ENCODE results near the gene CAMKMT. TPM values are rescaled to one million over a fixed set of nuclear protein-coding genes. Genes with fewer than 3 reads are reported as not detected.

The CAMKMT gene
- total and polyA plus RNA-seq, 9 of the 15 experiments (the other 6 are each of a cell fraction or from before 2014, with no cell fraction given) = 1.6 to 15.3 (median 7.4) TPM

- Histone ChIP-seq H3K9me3 (replicated peaks; ENCODE audit: control insufficient read depth, insufficient read depth, low read depth, low read length) (no peaks in the 10 kb centered on the region), H4K20me1 (replicated peaks; ENCODE audit: control insufficient read depth, insufficient read depth, low read length) (no peaks in the 10 kb centered on the region), H3K4me3 (no peak overlapping the region), H3K9me1 (ENCODE audit: control insufficient read depth, insufficient read depth, low read length) (no peaks in the 10 kb centered on the region), H3K9ac (ENCODE audit: insufficient read depth in 1 of 2, low read depth in 2 of 2, low read length in 2 of 2) (no peak overlapping the region), H3K4me1 (replicated peaks in 1 of 2; ENCODE audit: control insufficient read depth in 2 of 2, insufficient read depth in 2 of 2, low read length in 2 of 2) (peaks cover 4 to 7% of the 10 kb centered on the region in 2 experiments; a peak in 3 of 5 replicates), H3K27ac (ENCODE audit: extremely low read depth, low read depth, low read length) (peak overlapping the region; percentile 33; the same call in 2 of the 3 replicates), H3K27me3 (ENCODE audit: control insufficient read depth in 2 of 2, insufficient read depth in 2 of 2, low read length in 2 of 2) (no peaks in the 10 kb centered on the region), H3K4me2 (ENCODE audit: insufficient read depth, low read length) (peak overlapping the region; percentile 9; the same call in 1 of the 2 replicates), H3K79me2 (ENCODE audit: control insufficient read depth, insufficient read depth, low read length) (no peaks in the 10 kb centered on the region), H2AFZ (ENCODE audit: low read depth, low read length) (no peak overlapping the region), H3K36me3 (ENCODE audit: control insufficient read depth, insufficient read depth, low read length) (peaks cover 66% of the 10 kb centered on the region)
- peak; percentile 82 for ATAC-seq
- CTCF ChIA-PET (ENCODE audit: low intra/inter-chr PET ratio) = no interaction called here
- in situ Hi-C loops (cut with MboI) (no loop called here), intact Hi-C loops (cut with micrococcal nuclease) (no loop called here)
- DNase-seq (ENCODE audit: extremely low read depth in 1 of 4, low spot score in 3 of 4) = peak; percentile 10 to 68 (median 35)
- 79% methylated on average over 1 of the region's 1 CpG for WGBS (ENCODE audit: insufficient coverage, low coverage, missing lambda C conversion rate)
- POLR2A ChIA-PET = no interaction called here
- no TSS peak for BruUV-seq (replicated peaks)
- peak; percentile 75 for FAIRE-seq
- TF ChIP-seq MTA2 (IDR thresholded peaks at IDR 0.05; ENCODE audit: low read depth) = no peak
- TF ChIP-seq POLR2AphosphoS5 (IDR thresholded peaks at IDR 0.05; ENCODE audit: control insufficient read depth, insufficient read depth, low read depth, low read length) = peak; percentile 22; the same call in 1 of the 2 replicates
- TF ChIP-seq ZBTB43 (CRISPR knock-in tag; IDR thresholded peaks at IDR 0.05) = no peak
- TF ChIP-seq ZNF551 (CRISPR knock-in tag; IDR thresholded peaks at IDR 0.05) = no peak
- peak; percentile 43; the same call in 1 of the 2 replicates for TF ChIP-seq NFIC (IDR thresholded peaks at IDR 0.05)
- TF ChIP-seq DPF2 (IDR thresholded peaks at IDR 0.05) = peak; percentile 69
- TF ChIP-seq EGR1 (conservative IDR thresholded peaks at IDR 0.05) = no peak
- TF ChIP-seq ZBTB8A (IDR thresholded peaks at IDR 0.05; ENCODE audit: partially characterized antibody) = no peak
- TF ChIP-seq ZNF589 (CRISPR knock-in tag; IDR thresholded peaks at IDR 0.05; ENCODE audit: low read depth) = no peak
- TF ChIP-seq MBD2 (IDR thresholded peaks at IDR 0.05; ENCODE audit: borderline replicate concordance, low read depth) = no peak
- no peak for TF ChIP-seq ZBTB9 (CRISPR knock-in tag; IDR thresholded peaks at IDR 0.05)
- peak; percentile 51; the same call in 1 of the 2 replicates for TF ChIP-seq HMBOX1 (IDR thresholded peaks at IDR 0.05)
- no peak for TF ChIP-seq CBX3 (IDR thresholded peaks at IDR 0.05; ENCODE audit: borderline replicate concordance in 1 of 2, low read length in 2 of 2)
- no peak for TF ChIP-seq NELFE (IDR thresholded peaks at IDR 0.05; ENCODE audit: insufficient read depth, insufficient read length)
- TF ChIP-seq BHLHE40 (IDR thresholded peaks at IDR 0.05; ENCODE audit: low read length) = 0 out of 2 replicates have a peak, but pooled peaks have one; percentile 18
- peak; percentile 51; the same call in 1 of the 2 replicates for TF ChIP-seq TEAD4 (IDR thresholded peaks at IDR 0.05; ENCODE audit: low read length)
- TF ChIP-seq TEAD4 (CRISPR knock-in tag; IDR thresholded peaks at IDR 0.05; ENCODE audit: borderline replicate concordance) = no peak
- TF ChIP-seq ZBTB7A (IDR thresholded peaks at IDR 0.05; ENCODE audit: borderline replicate concordance, control insufficient read depth, low read depth, low read length) = no peak
- TF ChIP-seq CBX5 (IDR thresholded peaks at IDR 0.05; ENCODE audit: borderline replicate concordance, low read depth) = no peak
- TF ChIP-seq ZNF347 (CRISPR knock-in tag; IDR thresholded peaks at IDR 0.05; ENCODE audit: low read depth) = no peak
- TF ChIP-seq SREBF2 (CRISPR knock-in tag; IDR thresholded peaks at IDR 0.05) = no peak
These were observed 36.7 kb upstream of the CAMKMT start for GRCh38 chr2:44324971-44325426.
